ENCODE data around the gene ZNF831.

DNA sequence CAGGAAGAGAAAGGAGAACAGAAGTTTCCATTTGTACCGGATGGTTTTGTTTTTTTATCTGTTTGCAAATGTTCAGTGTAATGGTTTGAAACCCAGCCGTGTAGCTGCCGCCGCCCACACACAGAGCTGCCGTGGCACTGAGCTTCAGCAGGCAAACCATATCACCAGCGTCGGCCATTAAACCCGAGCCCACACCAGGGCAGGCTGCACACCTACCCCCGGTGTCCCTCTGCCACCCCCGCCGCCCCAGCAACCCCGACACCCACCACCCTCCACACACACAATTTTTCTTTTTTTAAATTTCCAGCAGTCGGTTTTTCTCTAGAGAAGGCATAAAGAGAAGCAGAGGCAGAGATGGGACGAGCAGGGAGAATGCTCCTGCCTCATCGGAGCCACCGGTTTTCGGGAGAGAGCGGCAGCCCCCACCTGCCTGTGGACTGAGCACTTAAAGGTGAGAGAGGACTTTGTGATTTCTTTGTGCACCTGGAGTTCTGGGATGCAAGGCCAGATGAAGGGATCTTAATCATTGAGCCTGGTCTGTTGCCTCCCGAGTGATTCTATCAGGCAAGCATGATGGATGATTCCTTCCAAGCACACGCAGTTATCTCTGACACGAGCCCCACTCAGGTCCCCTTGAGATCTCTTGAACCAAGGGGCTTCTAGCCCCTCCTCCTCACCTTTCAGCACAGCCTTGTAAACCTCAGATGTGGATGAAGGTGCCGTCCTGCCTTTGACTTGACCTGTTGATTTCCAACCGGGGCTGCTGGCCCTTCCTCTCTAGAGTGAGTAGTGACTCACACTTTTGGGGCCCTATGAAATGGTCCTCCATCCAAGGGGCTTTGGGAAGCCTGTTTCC is 17.5 kb upstream of the ZNF831 start:
- TF ChIP-seq, protein P1, sequence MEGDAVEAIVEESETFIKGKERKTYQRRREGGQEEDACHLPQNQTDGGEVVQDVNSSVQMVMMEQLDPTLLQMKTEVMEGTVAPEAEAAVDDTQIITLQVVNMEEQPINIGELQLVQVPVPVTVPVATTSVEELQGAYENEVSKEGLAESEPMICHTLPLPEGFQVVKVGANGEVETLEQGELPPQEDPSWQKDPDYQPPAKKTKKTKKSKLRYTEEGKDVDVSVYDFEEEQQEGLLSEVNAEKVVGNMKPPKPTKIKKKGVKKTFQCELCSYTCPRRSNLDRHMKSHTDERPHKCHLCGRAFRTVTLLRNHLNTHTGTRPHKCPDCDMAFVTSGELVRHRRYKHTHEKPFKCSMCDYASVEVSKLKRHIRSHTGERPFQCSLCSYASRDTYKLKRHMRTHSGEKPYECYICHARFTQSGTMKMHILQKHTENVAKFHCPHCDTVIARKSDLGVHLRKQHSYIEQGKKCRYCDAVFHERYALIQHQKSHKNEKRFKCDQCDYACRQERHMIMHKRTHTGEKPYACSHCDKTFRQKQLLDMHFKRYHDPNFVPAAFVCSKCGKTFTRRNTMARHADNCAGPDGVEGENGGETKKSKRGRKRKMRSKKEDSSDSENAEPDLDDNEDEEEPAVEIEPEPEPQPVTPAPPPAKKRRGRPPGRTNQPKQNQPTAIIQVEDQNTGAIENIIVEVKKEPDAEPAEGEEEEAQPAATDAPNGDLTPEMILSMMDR (IDR thresholded peaks at IDR 0.05), result no peak
- no peak for TF ChIP-seq POLR2A (IDR thresholded peaks at IDR 0.05)

Measured in lower leg skin (tissue), 3 donors.